Mesodermal cell (in vitro differentiated cells): ENCODE data around the gene PROCA1.
"Not testable (repeated sequence)": the region's sequence is repeated elsewhere in the genome, so short reads cannot be mapped to it uniquely, and the experiment has no call there.

Experiments used
- H3K27ac ChIP-seq: 2 replicates; pipeline ENCODE4 v1.7.0; 2013; ENCODE audit warnings: mild to moderate bottlenecking, low read depth, low read length, moderate library complexity; ENCODE audit not compliant: severe bottlenecking
- H3K36me3 ChIP-seq: 2 replicates; pipeline ENCODE4 v1.7.1; 2013; ENCODE audit warnings: mild to moderate bottlenecking, low read length, moderate library complexity; ENCODE audit not compliant: control insufficient read depth, insufficient read depth
- H3K4me1 ChIP-seq: one replicate; pipeline ENCODE4 v1.7.1; 2013; ENCODE audit warnings: mild to moderate bottlenecking, low read length; ENCODE audit not compliant: insufficient read depth, control insufficient read depth, poor library complexity, severe bottlenecking
- H3K4me3 ChIP-seq: 2 replicates; pipeline ENCODE4 v1.7.0; 2013; ENCODE audit warnings: low read length, control low read depth, mild to moderate bottlenecking; ENCODE audit not compliant: insufficient read depth, poor library complexity, severe bottlenecking; ENCODE audit errors: extremely low read depth
- H3K9me3 ChIP-seq: 2 replicates; pipeline ENCODE4 v1.7.1; 2013; ENCODE audit warnings: mild to moderate bottlenecking, low read length, moderate library complexity; ENCODE audit not compliant: control insufficient read depth
- WGBS, 2 experiments: methylation state at CpG; one replicate each; pipeline ENCODE4 v1.1.5; 2013; ENCODE audit warnings: missing lambda C conversion rate in 2 of 2; ENCODE audit not compliant: insufficient coverage in 2 of 2; 5-methylcytosine and 5-hydroxymethylcytosine counted together

PROCA1 gene

GRCh38 chr17:28659497-28659881 is 52.2 kb downstream of the PROCA1 start:
- H3K27ac ChIP-seq, H3K4me3 ChIP-seq, H3K4me1 ChIP-seq: not testable (repeated sequence)
- Histone ChIP-seq H3K9me3 (peaks cover 13% of the 10 kb centered on the region), H3K36me3 (peaks cover 62% of the 10 kb centered on the region)
- WGBS, 2 experiments = 97% methylated on average over 11 to 22 of the region's 23 CpGs

GRCh38 chr17:28658766-28659496 is 52.8 kb downstream of the PROCA1 start:
- peaks cover 61% of the 10 kb centered on the region for H3K36me3 ChIP-seq
- WGBS, 2 experiments = 93 to 97% methylated on average over 35 to 38 of the region's 46 CpGs

GRCh38 chr17:28658342-28658741 is 53.3 kb downstream of the PROCA1 start:
- 82% methylated on average over 2 of the region's 8 CpGs; no CpG with 5 or more reads in 1 of the 2 experiments for WGBS, 2 experiments
- not testable (repeated sequence) for H3K4me3 ChIP-seq, H3K4me1 ChIP-seq, H3K27ac ChIP-seq
- Histone ChIP-seq H3K9me3 (peaks cover 13% of the 10 kb centered on the region), H3K36me3 (peaks cover 64% of the 10 kb centered on the region)

More at GRCh38 chr17:28658766-28659496, 52.8 kb downstream of the PROCA1 start:
- H3K9me3 ChIP-seq = peaks cover 13% of the 10 kb centered on the region
- not testable (repeated sequence) for H3K4me3 ChIP-seq, H3K27ac ChIP-seq, H3K4me1 ChIP-seq

- Histone ChIP-seq H3K9me3 (peaks cover 13% of the 10 kb centered on the region), H3K4me1 (peaks cover 4% of the 10 kb centered on the region), H3K36me3 (peaks cover 69% of the 10 kb centered on the region), H3K27ac (no peak overlapping the region), H3K4me3 (no peak overlapping the region)
- 94 to 98% methylated on average over 4 of the region's 5 CpGs for WGBS, 2 experiments
Measured at GRCh38 chr17:28657756-28658155, 53.9 kb downstream of the PROCA1 start.

- WGBS, 2 experiments = 96 to 98% methylated on average over 2 to 4 of the region's 5 CpGs
- Histone ChIP-seq H3K36me3 (peaks cover 86% of the 10 kb centered on the region), H3K9me3 (peaks cover 7% of the 10 kb centered on the region), H3K27ac (no peak overlapping the region), H3K4me1 (no peaks in the 10 kb centered on the region), H3K4me3 (no peak overlapping the region)
Measured at GRCh38 chr17:28655160-28655559, 56.5 kb downstream of the PROCA1 start.
